ENCODE results near the gene BEX3.
"Not testable (repeated sequence)": the region's sequence is repeated elsewhere in the genome, so short reads cannot be mapped to it uniquely, and the experiment has no call there.

Gene BEX3

GRCh38 chrX:103356130-103356798 is 20.1 kb upstream of the BEX3 start, which contains the start of gene TCEAL9:
Gene TCEAL9 (plus strand): TSS chrX:103356506. CDS start chrX:103357685, 1,179 bp downstream.
- peak within 1 kb of the TSS; percentile 85 for H3K9ac ChIP-seq (ENCODE audit: insufficient read length)
- peaks cover 7% of the 10 kb centered on the region for H3K36me3 ChIP-seq (ENCODE audit: insufficient read depth, low read length)
- TF ChIP-seq EZH2 (IDR thresholded peaks at IDR 0.05) (no peak), POLR2AphosphoS5 (IDR thresholded peaks at IDR 0.05; ENCODE audit: borderline replicate concordance, low read depth, low read length) (peak; percentile 80), FOXP2 (optimal IDR thresholded peaks at IDR 0.05; ENCODE audit: control extremely low read depth, extremely low read length, insufficient read depth) (no peak)
- no peaks in the 10 kb centered on the region for H3K9me3 ChIP-seq (ENCODE audit: low read depth, low read length)
- peak within 1 kb of the TSS; percentile 88 for H3K4me3 ChIP-seq
- H3K27ac ChIP-seq = peak within 1 kb of the TSS; percentile 76; the same call in 1 of the 2 replicates
- no peak for DNase-seq (ENCODE audit: low read depth, low spot score)

- Histone ChIP-seq H3K27ac (0 out of 2 replicates have a peak overlapping the region, but pooled peaks have one; percentile 42), H3K9ac (ENCODE audit: insufficient read length) (peak overlapping the region; percentile 85), H3K36me3 (ENCODE audit: insufficient read depth, low read length) (peaks cover 7% of the 10 kb centered on the region), H3K4me3 (peak overlapping the region; percentile 88), H3K9me3 (ENCODE audit: low read depth, low read length) (no peaks in the 10 kb centered on the region)
- TF ChIP-seq FOXP2 (optimal IDR thresholded peaks at IDR 0.05; ENCODE audit: control extremely low read depth, extremely low read length, insufficient read depth) (no peak), EZH2 (IDR thresholded peaks at IDR 0.05) (no peak)
- DNase-seq (ENCODE audit: low read depth, low spot score) = no peak
These were observed 19.5 kb upstream of the BEX3 start for GRCh38 chrX:103356858-103357257.

GRCh38 chrX:103357871-103358270 is 18.5 kb upstream of the BEX3 start:
- Histone ChIP-seq H3K36me3 (ENCODE audit: insufficient read depth, low read length) (peaks cover 7% of the 10 kb centered on the region), H3K9ac (ENCODE audit: insufficient read length) (no peak overlapping the region), H3K4me3 (peak overlapping the region; percentile 88), H3K9me3 (ENCODE audit: low read depth, low read length) (no peaks in the 10 kb centered on the region), H3K27ac (no peak overlapping the region)
- DNase-seq (ENCODE audit: low read depth, low spot score) = no peak
- no peak for TF ChIP-seq EZH2 (IDR thresholded peaks at IDR 0.05)
- TF ChIP-seq FOXP2 (optimal IDR thresholded peaks at IDR 0.05; ENCODE audit: control extremely low read depth, extremely low read length, insufficient read depth) = no peak

- H3K9me3 ChIP-seq (ENCODE audit: low read depth, low read length); H3K36me3 ChIP-seq (ENCODE audit: insufficient read depth, low read length); H3K9ac ChIP-seq (ENCODE audit: insufficient read length); H3K27ac ChIP-seq; H3K4me3 ChIP-seq; DNase-seq (ENCODE audit: low read depth, low spot score): not testable (repeated sequence)
These were observed 16.7 kb upstream of the BEX3 start for GRCh38 chrX:103359605-103360004.

- Histone ChIP-seq H3K36me3 (ENCODE audit: insufficient read depth, low read length) (peaks cover 7% of the 10 kb centered on the region), H3K9me3 (ENCODE audit: low read depth, low read length) (no peaks in the 10 kb centered on the region), H3K27ac (no peak overlapping the region), H3K4me3 (no peak overlapping the region), H3K9ac (ENCODE audit: insufficient read length) (no peak overlapping the region)
- DNase-seq (ENCODE audit: low read depth, low spot score) = no peak
- TF ChIP-seq POLR2AphosphoS5 (IDR thresholded peaks at IDR 0.05; ENCODE audit: borderline replicate concordance, low read depth, low read length) = no peak
- TF ChIP-seq FOXP2 (optimal IDR thresholded peaks at IDR 0.05; ENCODE audit: control extremely low read depth, extremely low read length, insufficient read depth) = no peak
- no peak for TF ChIP-seq EZH2 (IDR thresholded peaks at IDR 0.05)
These were observed 16.2 kb upstream of the BEX3 start for GRCh38 chrX:103360092-103360491.

GRCh38 chrX:103360916-103361315 is 15.4 kb upstream of the BEX3 start:
- Histone ChIP-seq H3K9me3 (ENCODE audit: low read depth, low read length) (no peaks in the 10 kb centered on the region), H3K4me3 (no peak overlapping the region), H3K9ac (ENCODE audit: insufficient read length) (no peak overlapping the region), H3K27ac (no peak overlapping the region), H3K36me3 (ENCODE audit: insufficient read depth, low read length) (peaks cover 7% of the 10 kb centered on the region)
- TF ChIP-seq EZH2 (IDR thresholded peaks at IDR 0.05) = no peak
- DNase-seq (ENCODE audit: low read depth, low spot score) = no peak

GRCh38 chrX:103361798-103362197 is 14.5 kb upstream of the BEX3 start:
- no peak for DNase-seq (ENCODE audit: low read depth, low spot score)
- TF ChIP-seq POLR2AphosphoS5 (IDR thresholded peaks at IDR 0.05; ENCODE audit: borderline replicate concordance, low read depth, low read length) (no peak), EZH2 (IDR thresholded peaks at IDR 0.05) (no peak), FOXP2 (optimal IDR thresholded peaks at IDR 0.05; ENCODE audit: control extremely low read depth, extremely low read length, insufficient read depth) (no peak)
- Histone ChIP-seq H3K27ac (no peak overlapping the region), H3K9ac (ENCODE audit: insufficient read length) (no peak overlapping the region), H3K4me3 (no peak overlapping the region), H3K9me3 (ENCODE audit: low read depth, low read length) (no peaks in the 10 kb centered on the region), H3K36me3 (ENCODE audit: insufficient read depth, low read length) (peaks cover 7% of the 10 kb centered on the region)

GRCh38 chrX:103362474-103362873 is 13.9 kb upstream of the BEX3 start:
- DNase-seq (ENCODE audit: low read depth, low spot score) = no peak
- Histone ChIP-seq H3K9ac (ENCODE audit: insufficient read length) (no peak overlapping the region), H3K36me3 (ENCODE audit: insufficient read depth, low read length) (peaks cover 7% of the 10 kb centered on the region), H3K9me3 (ENCODE audit: low read depth, low read length) (no peaks in the 10 kb centered on the region), H3K27ac (no peak overlapping the region), H3K4me3 (no peak overlapping the region)
- TF ChIP-seq POLR2AphosphoS5 (IDR thresholded peaks at IDR 0.05; ENCODE audit: borderline replicate concordance, low read depth, low read length) = no peak
- TF ChIP-seq EZH2 (IDR thresholded peaks at IDR 0.05) = no peak
- TF ChIP-seq FOXP2 (optimal IDR thresholded peaks at IDR 0.05; ENCODE audit: control extremely low read depth, extremely low read length, insufficient read depth) = no peak

GRCh38 chrX:103363046-103363445 is 13.3 kb upstream of the BEX3 start:
- no peak overlapping the region for H3K9ac ChIP-seq (ENCODE audit: insufficient read length)
- no peaks in the 10 kb centered on the region for H3K9me3 ChIP-seq (ENCODE audit: low read depth, low read length)
- no peak overlapping the region for H3K27ac ChIP-seq
- peaks cover under 1% of the 10 kb centered on the region for H3K36me3 ChIP-seq (ENCODE audit: insufficient read depth, low read length)
- no peak overlapping the region for H3K4me3 ChIP-seq
- no peak for TF ChIP-seq EZH2 (IDR thresholded peaks at IDR 0.05)
- TF ChIP-seq FOXP2 (optimal IDR thresholded peaks at IDR 0.05; ENCODE audit: control extremely low read depth, extremely low read length, insufficient read depth) = no peak
- no peak for TF ChIP-seq POLR2AphosphoS5 (IDR thresholded peaks at IDR 0.05; ENCODE audit: borderline replicate concordance, low read depth, low read length)
- DNase-seq (ENCODE audit: low read depth, low spot score) = no peak

All from SK-N-MC (cell line).